AG09319 (cell line): ENCODE results near the gene PKN1.
A peak's percentile ranks its signal among the peaks of the same experiment; 100 is the strongest.

Source experiments
- DNase-seq: peaks from one replicate; pipeline ENCODE4 v3.0.0-alpha.2; 2010; ENCODE audit warnings: low read depth; ENCODE audit errors: extremely low read depth
- CTCF ChIP-seq: IDR thresholded peaks from 2 replicates; pipeline ENCODE4 v1.5.1; 2011; ENCODE audit warnings: low read depth, mild to moderate bottlenecking, inconsistent platforms, low read length, moderate library complexity

The PKN1 gene

GRCh38 chr19:14473978-14474578 is 41.0 kb downstream of the PKN1 start:
- no peak for DNase-seq

GRCh38 chr19:14474827-14475226 is 41.7 kb downstream of the PKN1 start:
- TF ChIP-seq CTCF = no peak
- no peak for DNase-seq

More at GRCh38 chr19:14473978-14474578, 41.0 kb downstream of the PKN1 start:
- no peak for TF ChIP-seq CTCF

- DNase-seq = no peak
- peak; percentile 51 for TF ChIP-seq CTCF
These were observed 42.4 kb downstream of the PKN1 start, which contains the start of gene PTGER1 for GRCh38 chr19:14475251-14476073. Gene PTGER1, minus strand, starts transcription at chr19:14475354. Its CDS starts 1,034 bp downstream, at chr19:14474320.

- no peak for DNase-seq
- no peak for TF ChIP-seq CTCF
These were observed 43.2 kb downstream of the PKN1 start for GRCh38 chr19:14476327-14476672.

- TF ChIP-seq CTCF = no peak
- DNase-seq = no peak
These were observed 43.7 kb downstream of the PKN1 start for GRCh38 chr19:14476673-14477401.

GRCh38 chr19:14477418-14478112 is 44.5 kb downstream of the PKN1 start:
- TF ChIP-seq CTCF = no peak
- DNase-seq = no peak
